ENCODE results near the gene FERMT3.

DNA sequence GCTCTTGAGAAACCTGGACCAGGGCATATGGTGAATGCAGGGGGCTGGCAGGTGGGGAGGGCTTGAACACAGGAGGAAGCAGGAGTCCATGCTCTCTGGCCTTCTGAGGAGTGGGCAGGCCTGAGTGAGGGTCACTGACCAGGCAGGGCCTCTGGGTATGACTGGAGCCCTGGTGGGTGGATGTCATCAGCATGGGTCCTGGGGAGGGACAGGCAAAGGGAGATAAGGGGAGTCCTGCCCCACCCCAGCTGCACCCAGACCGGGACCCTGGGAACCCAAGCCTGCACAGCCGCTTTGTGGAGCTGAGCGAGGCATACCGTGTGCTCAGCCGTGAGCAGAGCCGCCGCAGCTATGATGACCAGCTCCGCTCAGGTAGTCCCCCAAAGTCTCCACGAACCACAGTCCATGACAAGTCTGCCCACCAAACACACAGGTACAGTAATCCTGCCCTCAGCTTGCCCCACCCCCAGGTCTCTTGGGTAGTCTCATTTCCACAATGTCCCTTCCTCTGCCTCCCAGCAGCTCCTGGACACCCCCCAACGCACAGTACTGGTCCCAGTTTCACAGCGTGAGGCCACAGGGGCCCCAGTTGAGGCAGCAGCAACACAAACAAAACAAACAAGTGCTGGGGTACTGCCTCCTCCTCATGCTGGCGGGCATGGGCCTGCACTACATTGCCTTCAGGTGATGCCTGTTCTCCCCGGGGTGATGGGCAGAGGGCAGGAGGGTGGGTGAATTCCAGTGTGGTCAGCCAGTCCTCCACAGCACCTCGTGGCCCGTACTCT lies 25.9 kb downstream of the FERMT3 start:
- TF ChIP-seq, protein P1, sequence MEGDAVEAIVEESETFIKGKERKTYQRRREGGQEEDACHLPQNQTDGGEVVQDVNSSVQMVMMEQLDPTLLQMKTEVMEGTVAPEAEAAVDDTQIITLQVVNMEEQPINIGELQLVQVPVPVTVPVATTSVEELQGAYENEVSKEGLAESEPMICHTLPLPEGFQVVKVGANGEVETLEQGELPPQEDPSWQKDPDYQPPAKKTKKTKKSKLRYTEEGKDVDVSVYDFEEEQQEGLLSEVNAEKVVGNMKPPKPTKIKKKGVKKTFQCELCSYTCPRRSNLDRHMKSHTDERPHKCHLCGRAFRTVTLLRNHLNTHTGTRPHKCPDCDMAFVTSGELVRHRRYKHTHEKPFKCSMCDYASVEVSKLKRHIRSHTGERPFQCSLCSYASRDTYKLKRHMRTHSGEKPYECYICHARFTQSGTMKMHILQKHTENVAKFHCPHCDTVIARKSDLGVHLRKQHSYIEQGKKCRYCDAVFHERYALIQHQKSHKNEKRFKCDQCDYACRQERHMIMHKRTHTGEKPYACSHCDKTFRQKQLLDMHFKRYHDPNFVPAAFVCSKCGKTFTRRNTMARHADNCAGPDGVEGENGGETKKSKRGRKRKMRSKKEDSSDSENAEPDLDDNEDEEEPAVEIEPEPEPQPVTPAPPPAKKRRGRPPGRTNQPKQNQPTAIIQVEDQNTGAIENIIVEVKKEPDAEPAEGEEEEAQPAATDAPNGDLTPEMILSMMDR (IDR thresholded peaks at IDR 0.05; ENCODE audit: low read depth, low read length, poor library complexity, severe bottlenecking): no peak
- TF ChIP-seq EZH2phosphoT487 (IDR thresholded peaks at IDR 0.05; ENCODE audit: borderline replicate concordance, low read length): no peak
